Keratinocyte (primary cell): ENCODE measurements around the gene OR2M4. TPM values are rescaled to one million over a fixed set of nuclear protein-coding genes. Genes with fewer than 3 reads are reported as not detected.

Experiments used
- DNase-seq: peaks from one replicate; pipeline ENCODE4 v3.0.0-alpha.2; 2011; ENCODE audit warnings: low read depth, missing footprints, low spot score
- FAIRE-seq: peaks from 2 replicates; lab custom pipeline; 2011; peaks lifted over from hg19 to GRCh38; lab: Jason Lieb, UNC
- H2AFZ ChIP-seq: 2 replicates; pipeline ENCODE4 v1.6.0; 2012; ENCODE audit warnings: low read length, control low read depth, inconsistent platforms; ENCODE audit not compliant: control insufficient read depth
- H3K27ac ChIP-seq: 2 replicates; pipeline ENCODE4 v1.5.1; 2011; ENCODE audit warnings: low read length; ENCODE audit not compliant: control insufficient read depth, insufficient read depth
- H3K27me3 ChIP-seq: 3 replicates; pipeline ENCODE4 v1.6.0; 2011; ENCODE audit warnings: low read length; ENCODE audit not compliant: control insufficient read depth, insufficient read depth; ENCODE audit errors: extremely low read depth
- H3K36me3 ChIP-seq, 2 experiments: 2 replicates in 1 of 2; 3 replicates in 1 of 2; pipeline ENCODE4 v1.5.1; 2011; ENCODE audit warnings: low read length in 2 of 2, mild to moderate bottlenecking in 1 of 2; ENCODE audit not compliant: control insufficient read depth in 2 of 2, insufficient read depth in 2 of 2; ENCODE audit errors: extremely low read depth in 1 of 2
- H3K4me1 ChIP-seq: 3 replicates; pipeline ENCODE4 v1.5.1; 2011; ENCODE audit warnings: low read length; ENCODE audit not compliant: control insufficient read depth, insufficient read depth; ENCODE audit errors: extremely low read depth
- H3K4me2 ChIP-seq: 3 replicates; pipeline ENCODE4 v1.6.0; 2011; ENCODE audit warnings: low read depth, low read length; ENCODE audit not compliant: control insufficient read depth, insufficient read depth; ENCODE audit errors: extremely low read depth
- H3K4me3 ChIP-seq, 3 experiments: fragments of 200-600 bp in 1 of 3; sonication (generic) in 1 of 3; 2 replicates in 2 of 3; 3 replicates in 1 of 3; pipeline ENCODE4 v1.5.1; 2011 to 2016; ENCODE audit warnings: low read length in 3 of 3, mild to moderate bottlenecking in 3 of 3, control low read depth in 2 of 3, inconsistent platforms in 1 of 3, low read depth in 1 of 3, mixed read lengths in 1 of 3, mixed run types in 1 of 3, moderate library complexity in 1 of 3; ENCODE audit not compliant: control insufficient read depth in 2 of 3, insufficient read depth in 2 of 3; ENCODE audit errors: extremely low read depth in 1 of 3
- H3K79me2 ChIP-seq: 2 replicates; pipeline ENCODE4 v1.6.0; 2012; ENCODE audit warnings: low read length; ENCODE audit not compliant: control insufficient read depth, insufficient read depth
- H3K9ac ChIP-seq: 3 replicates; pipeline ENCODE4 v1.6.0; 2011; ENCODE audit warnings: low read length; ENCODE audit not compliant: control insufficient read depth, insufficient read depth; ENCODE audit errors: extremely low read depth
- H3K9me1 ChIP-seq: 3 replicates; pipeline ENCODE4 v1.6.0; 2011; ENCODE audit warnings: low read length; ENCODE audit not compliant: control insufficient read depth, insufficient read depth; ENCODE audit errors: extremely low read depth
- H3K9me3 ChIP-seq: 2 replicates; pipeline ENCODE4 v1.5.1; 2012; ENCODE audit warnings: low read depth, low read length; ENCODE audit not compliant: control insufficient read depth
- H4K20me1 ChIP-seq: 3 replicates; pipeline ENCODE4 v1.6.0; 2011; ENCODE audit warnings: low read length; ENCODE audit not compliant: control insufficient read depth, insufficient read depth; ENCODE audit errors: extremely low read depth
- EZH2 ChIP-seq: IDR thresholded peaks from one replicate; pipeline ENCODE4 v1.6.1; 2012; ENCODE audit warnings: inconsistent platforms, mild to moderate bottlenecking, low read length, moderate library complexity
- dilution Hi-C: fragments of 300-500 bp; cut with MboI; formaldehyde crosslinking; loops from one replicate; pipeline ENCODE4 v1.7.0; 2020; ENCODE audit warnings: low sequenced_read_pairs; ENCODE audit not compliant: extremely low pct_ligation_motif_present
- polyA plus RNA-seq, 5 experiments: library from polyadenylated mRNA; depleted of rRNA in 3 of 5; stranded (reverse) in 3 of 5; stranded (forward) in 1 of 5; unstranded in 1 of 5; fragments of >200 nt; gene quantifications; 1 replicate in 1 of 5; 2 replicates in 3 of 5; 3 replicates in 1 of 5; pipeline versions ENCODE4 v1.2.1 to v1.2.3, GENCODE V29; 2011 to 2012; ENCODE audit warnings: missing spikeins in 2 of 5, low read depth in 1 of 5, low replicate concordance in 1 of 5
- TF ChIP-seq, protein P1 (sequence below), 3 experiments: IDR thresholded peaks in 1 of 3; conservative IDR thresholded peaks in 1 of 3; optimal IDR thresholded peaks in 1 of 3; 2 replicates in 2 of 3; 3 replicates in 1 of 3; pipeline versions ENCODE3 to v1.5.1; 2011; ENCODE audit warnings: low read length in 3 of 3, mild to moderate bottlenecking in 3 of 3, moderate library complexity in 2 of 3, control low read depth in 1 of 3, inconsistent platforms in 1 of 3; ENCODE audit not compliant: insufficient read depth in 2 of 3; ENCODE audit errors: extremely low read depth in 1 of 3

OR2M4 gene
- polyA plus RNA-seq, 1 donor (not counting 4 experiments of a cell fraction or from before 2014, with no cell fraction given), result not detected

DNA sequence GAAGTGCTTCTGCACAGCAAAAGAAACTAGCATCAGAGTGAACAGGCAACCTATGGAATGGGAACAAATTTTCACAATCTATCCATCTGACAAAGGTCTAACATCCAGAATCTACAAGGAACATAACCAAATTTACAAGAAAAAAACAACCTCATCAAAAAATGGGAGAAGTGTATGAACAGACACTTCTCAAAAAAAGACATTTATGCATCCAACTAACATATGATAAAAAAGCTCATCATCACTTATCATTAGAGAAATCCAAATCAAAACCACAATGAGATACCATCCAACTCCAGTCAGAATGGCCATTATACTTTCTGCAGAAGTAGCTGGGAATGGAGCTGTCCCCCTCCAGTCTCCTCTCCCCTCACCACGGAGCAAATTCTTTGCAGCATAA, 37.1 kb upstream of the OR2M4 start:
- Histone ChIP-seq H3K4me3 (no peak overlapping the region), H3K79me2 (no peaks in the 10 kb centered on the region), H4K20me1 (no peaks in the 10 kb centered on the region), H3K4me1 (no peaks in the 10 kb centered on the region), H2AFZ (no peak overlapping the region), H3K9me3 (no peaks in the 10 kb centered on the region), H3K9me1 (no peaks in the 10 kb centered on the region), H3K27ac (no peak overlapping the region), H3K27me3 (no peaks in the 10 kb centered on the region), H3K9ac (no peak overlapping the region), H3K4me2 (no peak overlapping the region), H3K36me3 (no peaks in the 10 kb centered on the region)
- FAIRE-seq (no peak), DNase-seq (no peak)
- dilution Hi-C loops, result no loop called here
- no peak for TF ChIP-seq EZH2
- TF ChIP-seq, protein P1, sequence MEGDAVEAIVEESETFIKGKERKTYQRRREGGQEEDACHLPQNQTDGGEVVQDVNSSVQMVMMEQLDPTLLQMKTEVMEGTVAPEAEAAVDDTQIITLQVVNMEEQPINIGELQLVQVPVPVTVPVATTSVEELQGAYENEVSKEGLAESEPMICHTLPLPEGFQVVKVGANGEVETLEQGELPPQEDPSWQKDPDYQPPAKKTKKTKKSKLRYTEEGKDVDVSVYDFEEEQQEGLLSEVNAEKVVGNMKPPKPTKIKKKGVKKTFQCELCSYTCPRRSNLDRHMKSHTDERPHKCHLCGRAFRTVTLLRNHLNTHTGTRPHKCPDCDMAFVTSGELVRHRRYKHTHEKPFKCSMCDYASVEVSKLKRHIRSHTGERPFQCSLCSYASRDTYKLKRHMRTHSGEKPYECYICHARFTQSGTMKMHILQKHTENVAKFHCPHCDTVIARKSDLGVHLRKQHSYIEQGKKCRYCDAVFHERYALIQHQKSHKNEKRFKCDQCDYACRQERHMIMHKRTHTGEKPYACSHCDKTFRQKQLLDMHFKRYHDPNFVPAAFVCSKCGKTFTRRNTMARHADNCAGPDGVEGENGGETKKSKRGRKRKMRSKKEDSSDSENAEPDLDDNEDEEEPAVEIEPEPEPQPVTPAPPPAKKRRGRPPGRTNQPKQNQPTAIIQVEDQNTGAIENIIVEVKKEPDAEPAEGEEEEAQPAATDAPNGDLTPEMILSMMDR (optimal IDR thresholded peaks at IDR 0.05 in 1 of 3, IDR thresholded peaks at IDR 0.05 in 1 of 3, conservative IDR thresholded peaks at IDR 0.05 in 1 of 3; ENCODE audit: extremely low read depth in 1 of 3, insufficient read depth in 2 of 3, low read length in 3 of 3), result no peak

- Histone ChIP-seq H2AFZ (no peak within 1 kb of the TSS), H3K4me2 (no peak within 1 kb of the TSS), H4K20me1 (no peaks in the 10 kb centered on the region), H3K36me3 (no peaks in the 10 kb centered on the region), H3K4me1 (no peaks in the 10 kb centered on the region), H3K4me3 (no peak within 1 kb of the TSS), H3K27me3 (no peaks in the 10 kb centered on the region), H3K79me2 (no peaks in the 10 kb centered on the region), H3K9ac (no peak within 1 kb of the TSS), H3K9me1 (no peaks in the 10 kb centered on the region), H3K9me3 (no peaks in the 10 kb centered on the region), H3K27ac (no peak within 1 kb of the TSS)
- TF ChIP-seq, protein P1 (optimal IDR thresholded peaks at IDR 0.05 in 1 of 3, IDR thresholded peaks at IDR 0.05 in 1 of 3, conservative IDR thresholded peaks at IDR 0.05 in 1 of 3; ENCODE audit: extremely low read depth in 1 of 3, insufficient read depth in 2 of 3, low read length in 3 of 3), result no peak
- no peak for TF ChIP-seq EZH2
- DNase-seq (no peak), FAIRE-seq (no peak)
- dilution Hi-C loops, result no loop called here
Measured at GRCh38 chr1:248196965-248197364, 34.3 kb upstream of the OR2M4 start, which contains the start of gene OR2M3. TSS of gene OR2M3 (plus strand) at chr1:248197265. CDS start at chr1:248203068, 5,803 bp downstream.
